Measurements from ENCODE around the gene FILIP1L. TPM values are rescaled to one million over a fixed set of nuclear protein-coding genes. Genes with fewer than 3 reads are reported as not detected.

The FILIP1L gene
- total RNA-seq, 1 donor from 2014 or later: 19.1 TPM

GRCh38 chr3:100019719-100020118, 94.6 kb downstream of the FILIP1L start:
- no peak for TF ChIP-seq CTCF (IDR thresholded peaks at IDR 0.05; ENCODE audit: unreplicated experiment)
- H3K36me3 Mint-ChIP-seq (ENCODE audit: low read depth, unreplicated experiment): no peaks in the 10 kb centered on the region
- H3K27ac Mint-ChIP-seq (ENCODE audit: unreplicated experiment): no peak overlapping the region
- no peaks in the 10 kb centered on the region for H3K27me3 Mint-ChIP-seq (ENCODE audit: unreplicated experiment)
- no peak for DNase-seq (ENCODE audit: low spot score)
- no peak overlapping the region for H3K4me3 Mint-ChIP-seq (ENCODE audit: unreplicated experiment)
- no peaks in the 10 kb centered on the region for H3K9me3 Mint-ChIP-seq (ENCODE audit: unreplicated experiment)
- H3K4me1 Mint-ChIP-seq (ENCODE audit: unreplicated experiment): no peaks in the 10 kb centered on the region

GRCh38 chr3:100018806-100019205, 95.5 kb downstream of the FILIP1L start:
- no peak for DNase-seq (ENCODE audit: low spot score)
- H3K4me3 Mint-ChIP-seq (ENCODE audit: unreplicated experiment): no peak overlapping the region
- H3K27ac Mint-ChIP-seq (ENCODE audit: unreplicated experiment): no peak overlapping the region
- no peak for TF ChIP-seq CTCF (IDR thresholded peaks at IDR 0.05; ENCODE audit: unreplicated experiment)
- H3K4me1 Mint-ChIP-seq (ENCODE audit: unreplicated experiment): no peaks in the 10 kb centered on the region
- H3K27me3 Mint-ChIP-seq (ENCODE audit: unreplicated experiment): no peaks in the 10 kb centered on the region
- no peaks in the 10 kb centered on the region for H3K36me3 Mint-ChIP-seq (ENCODE audit: low read depth, unreplicated experiment)
- no peaks in the 10 kb centered on the region for H3K9me3 Mint-ChIP-seq (ENCODE audit: unreplicated experiment)

GRCh38 chr3:100010087-100010417, 104.2 kb downstream of the FILIP1L start:
- no peak for TF ChIP-seq CTCF (IDR thresholded peaks at IDR 0.05; ENCODE audit: unreplicated experiment)
- no peak for DNase-seq (ENCODE audit: low spot score)
- H3K4me3 Mint-ChIP-seq (ENCODE audit: unreplicated experiment): no peak overlapping the region
- H3K9me3 Mint-ChIP-seq (ENCODE audit: unreplicated experiment): no peaks in the 10 kb centered on the region
- no peak overlapping the region for H3K27ac Mint-ChIP-seq (ENCODE audit: unreplicated experiment)
- peaks cover 34% of the 10 kb centered on the region for H3K4me1 Mint-ChIP-seq (ENCODE audit: unreplicated experiment)
- H3K36me3 Mint-ChIP-seq (ENCODE audit: low read depth, unreplicated experiment): no peaks in the 10 kb centered on the region
- no peaks in the 10 kb centered on the region for H3K27me3 Mint-ChIP-seq (ENCODE audit: unreplicated experiment)

- no peak for TF ChIP-seq CTCF (IDR thresholded peaks at IDR 0.05; ENCODE audit: unreplicated experiment)
- no peaks in the 10 kb centered on the region for H3K27me3 Mint-ChIP-seq (ENCODE audit: unreplicated experiment)
- peak overlapping the region; percentile 26 for H3K27ac Mint-ChIP-seq (ENCODE audit: unreplicated experiment)
- peaks cover 40% of the 10 kb centered on the region for H3K4me1 Mint-ChIP-seq (ENCODE audit: unreplicated experiment)
- H3K4me3 Mint-ChIP-seq (ENCODE audit: unreplicated experiment): no peak overlapping the region
- no peak for DNase-seq (ENCODE audit: low spot score)
- no peaks in the 10 kb centered on the region for H3K36me3 Mint-ChIP-seq (ENCODE audit: low read depth, unreplicated experiment)
- no peaks in the 10 kb centered on the region for H3K9me3 Mint-ChIP-seq (ENCODE audit: unreplicated experiment)
Observed at GRCh38 chr3:100009276-100010086, 104.8 kb downstream of the FILIP1L start.

GRCh38 chr3:100008081-100008698, 106.1 kb downstream of the FILIP1L start:
- Mint-ChIP-seq H3K4me3 (ENCODE audit: unreplicated experiment) (no peak overlapping the region), H3K27ac (ENCODE audit: unreplicated experiment) (no peak overlapping the region)
- DNase-seq (ENCODE audit: low spot score): no peak

More at GRCh38 chr3:100008081-100008698, 106.1 kb downstream of the FILIP1L start:
- no peak for TF ChIP-seq CTCF (IDR thresholded peaks at IDR 0.05; ENCODE audit: unreplicated experiment)
- Mint-ChIP-seq H3K27me3 (ENCODE audit: unreplicated experiment) (no peaks in the 10 kb centered on the region), H3K36me3 (ENCODE audit: low read depth, unreplicated experiment) (no peaks in the 10 kb centered on the region), H3K4me1 (ENCODE audit: unreplicated experiment) (peaks cover 45% of the 10 kb centered on the region), H3K9me3 (ENCODE audit: unreplicated experiment) (no peaks in the 10 kb centered on the region)

All from endothelial cell (in vitro differentiated cells).